HEK293 (cell line): ENCODE data around the gene ITPR3.

ENCODE experiments used
- CTCF ChIA-PET: fragments of 350-600 bp; formaldehyde crosslinking; extraction: SDS; loops from one replicate; lab custom pipeline; 2021; ENCODE audit warnings: antibody characterized with exemption; lab: Yijun Ruan, JAX
- POLR2A ChIA-PET: fragments of 300-600 bp; formaldehyde crosslinking; extraction: SDS; loops from one replicate; lab custom pipeline; 2020; ENCODE audit warnings: antibody characterized with exemption, inconsistent platforms; lab: Yijun Ruan, JAX
- H3K27ac ChIP-seq: fragments of 200-500 bp; sonication (Bioruptor generic); 2 replicates; pipeline ENCODE4 v1.5.1; 2014; ENCODE audit warnings: low read depth, low read length, control low read depth, inconsistent platforms; ENCODE audit errors: extremely low read depth
- H3K36me3 ChIP-seq, 2 experiments: fragments of 200-500 bp in 1 of 2; sonication (Bioruptor generic) in 1 of 2; 1 replicate in 1 of 2; 2 replicates in 1 of 2; pipeline ENCODE4 v1.5.1; 2014 to 2017; ENCODE audit warnings: inconsistent platforms in 2 of 2, low read length in 2 of 2; ENCODE audit not compliant: control insufficient read depth in 2 of 2, insufficient read depth in 1 of 2
- H3K4me1 ChIP-seq: fragments of 200-500 bp; sonication (Bioruptor generic); 2 replicates; pipeline ENCODE4 v1.5.1; 2014; ENCODE audit warnings: mild to moderate bottlenecking, low read length, inconsistent platforms; ENCODE audit not compliant: control insufficient read depth, insufficient read depth
- H3K4me3 ChIP-seq: 2 replicates; pipeline ENCODE4 v1.5.1; 2011; ENCODE audit warnings: low read depth, mild to moderate bottlenecking, control low read depth, low read length, moderate library complexity
- H3K9me3 ChIP-seq: fragments of 200-500 bp; sonication (Bioruptor generic); 2 replicates; pipeline ENCODE4 v1.5.1; 2014; ENCODE audit warnings: low read depth, low read length, inconsistent platforms; ENCODE audit not compliant: control insufficient read depth, insufficient read depth
- IKZF3 ChIP-seq: fragments of 450-650 bp; IDR thresholded peaks from 2 replicates; pipeline ENCODE4 v1.5.0; 2018; ENCODE audit warnings: missing biosample characterization, mild to moderate bottlenecking, missing genetic modification characterization, moderate library complexity
- RBAK ChIP-seq: fragments of 450-650 bp; formaldehyde crosslinking; IDR thresholded peaks from 2 replicates; pipeline ENCODE4 v1.5.1; 2016; ENCODE audit warnings: missing biosample characterization, missing genetic modification characterization
- REPIN1 ChIP-seq: fragments of 450-650 bp; formaldehyde crosslinking; IDR thresholded peaks from 2 replicates; pipeline ENCODE4 v1.5.1; 2017; ENCODE audit warnings: missing biosample characterization, missing genetic modification characterization, low read depth
- SCRT2 ChIP-seq: fragments of 450-650 bp; formaldehyde crosslinking; IDR thresholded peaks from 2 replicates; pipeline ENCODE4 v1.5.1; 2016; ENCODE audit warnings: missing biosample characterization, missing genetic modification characterization
- ZNF140 ChIP-seq: fragments of 450-650 bp; formaldehyde crosslinking; IDR thresholded peaks from 2 replicates; pipeline ENCODE4 v1.5.1; 2016; ENCODE audit warnings: missing biosample characterization, missing genetic modification characterization
- ZNF18 ChIP-seq: fragments of 450-650 bp; formaldehyde crosslinking; IDR thresholded peaks from 2 replicates; pipeline ENCODE4 v1.5.1; 2016; ENCODE audit warnings: missing biosample characterization, missing genetic modification characterization
- ZNF311 ChIP-seq: fragments of 450-650 bp; formaldehyde crosslinking; IDR thresholded peaks from 2 replicates; pipeline ENCODE4 v1.5.1; 2017; ENCODE audit warnings: missing biosample characterization, missing genetic modification characterization, borderline replicate concordance
- ZNF513 ChIP-seq: fragments of 450-650 bp; IDR thresholded peaks from 2 replicates; pipeline ENCODE4 v1.5.1; 2018; ENCODE audit warnings: missing biosample characterization, missing genetic modification characterization
- ZNF571 ChIP-seq: fragments of 450-650 bp; formaldehyde crosslinking; IDR thresholded peaks from 2 replicates; pipeline ENCODE4 v1.5.0; 2017; ENCODE audit warnings: missing biosample characterization, missing genetic modification characterization
- ZNF654 ChIP-seq: fragments of 450-650 bp; formaldehyde crosslinking; IDR thresholded peaks from 2 replicates; pipeline ENCODE4 v1.5.1; 2016; ENCODE audit warnings: low read depth, missing biosample characterization, missing genetic modification characterization
- ZNF660 ChIP-seq: fragments of 450-650 bp; IDR thresholded peaks from 2 replicates; pipeline ENCODE4 v1.5.1; 2018; ENCODE audit warnings: missing biosample characterization, mild to moderate bottlenecking, missing genetic modification characterization
- ZNF76 ChIP-seq: fragments of 450-650 bp; formaldehyde crosslinking; IDR thresholded peaks from 2 replicates; pipeline ENCODE4; 2016; ENCODE audit warnings: low read depth, missing biosample characterization, missing genetic modification characterization, borderline replicate concordance
- ZNF791 ChIP-seq: fragments of 450-650 bp; formaldehyde crosslinking; IDR thresholded peaks from 2 replicates; pipeline ENCODE4 v1.5.1; 2016; ENCODE audit warnings: missing biosample characterization, missing genetic modification characterization
- ZSCAN5A ChIP-seq: fragments of 450-650 bp; formaldehyde crosslinking; IDR thresholded peaks from 2 replicates; pipeline ENCODE4 v1.5.1; 2016; ENCODE audit warnings: missing biosample characterization, missing genetic modification characterization

The ITPR3 gene

GRCh38 chr6:33692078-33692759 lies 71.1 kb downstream of the ITPR3 start (continued):
- TF ChIP-seq ZSCAN5A (no peak), ZNF18 (tag by site-specific recombination) (no peak), ZNF660 (tag by site-specific recombination) (no peak)

GRCh38 chr6:33692760-33693158 lies 71.6 kb downstream of the ITPR3 start:
- ChIA-PET POLR2A (no interaction called here), CTCF (interaction anchor here (0.6 to 5.4 kb wide), 5 partner anchors 9 to 106 kb away, joined by 3 to 34 read pairs (median 4); no protein-coding TSS in a partner anchor)
- TF ChIP-seq ZNF311, result no peak
- peak; percentile 61 for TF ChIP-seq ZNF513 (tag by site-specific recombination)
- Histone ChIP-seq H3K27ac (no peak overlapping the region), H3K36me3 (peaks cover 0 to 84% of the 10 kb centered on the region in 2 experiments; a peak in 1 of 3 replicates), H3K9me3 (no peaks in the 10 kb centered on the region), H3K4me3 (no peak overlapping the region), H3K4me1 (peaks cover 3% of the 10 kb centered on the region; the same call in 1 of the 2 replicates)

- peaks cover 3% of the 10 kb centered on the region; the same call in 1 of the 2 replicates for H3K4me1 ChIP-seq
- ChIA-PET POLR2A (interaction anchor here (0.9 to 1.6 kb wide), 3 partner anchors 10 to 18 kb away, joined by 3 to 6 read pairs (median 4); partner anchors contain the start of gene UQCC2), CTCF (interaction anchor here (0.6 to 5.4 kb wide), 6 partner anchors 11 to 1725 kb away, joined by 3 to 34 read pairs (median 4); no protein-coding TSS in a partner anchor)
- H3K9me3 ChIP-seq, result no peaks in the 10 kb centered on the region
- H3K36me3 ChIP-seq, result peaks cover 0 to 86% of the 10 kb centered on the region in 2 experiments; a peak in 1 of 3 replicates
- TF ChIP-seq ZNF76 (tag by site-specific recombination), result no peak
- TF ChIP-seq ZNF571 (tag by site-specific recombination), result no peak
- no peak for TF ChIP-seq ZNF791 (tag by site-specific recombination)
- TF ChIP-seq REPIN1 (tag by site-specific recombination), result no peak
- no peak for TF ChIP-seq IKZF3 (tag by site-specific recombination)
- TF ChIP-seq SCRT2 (tag by site-specific recombination), result peak; percentile 77
- TF ChIP-seq ZNF654 (tag by site-specific recombination), result no peak
- no peak for TF ChIP-seq ZNF140 (tag by site-specific recombination)
- TF ChIP-seq RBAK (tag by site-specific recombination), result no peak
- H3K4me3 ChIP-seq, result no peak overlapping the region
- H3K27ac ChIP-seq, result no peak overlapping the region
Measured at GRCh38 chr6:33693186-33694105, 72.3 kb downstream of the ITPR3 start.
